ENCODE data around the gene SMIM24. TPM values are rescaled to one million over a fixed set of nuclear protein-coding genes. Genes with fewer than 3 reads are reported as not detected.
A peak's percentile ranks its signal among the peaks of the same experiment; 100 is the strongest.
"Not testable (repeated sequence)": the region's sequence is repeated elsewhere in the genome, so short reads cannot be mapped to it uniquely, and the experiment has no call there.

The SMIM24 gene
- total RNA-seq, 2 donors from 2014 or later = 42.0 to 45.8 TPM

GRCh38 chr19:3517638-3518037, 37.3 kb upstream of the SMIM24 start:
- intact Hi-C loops (cut with DNase I, micrococcal nuclease) = no loop called here
- no peak for ATAC-seq

DNA sequence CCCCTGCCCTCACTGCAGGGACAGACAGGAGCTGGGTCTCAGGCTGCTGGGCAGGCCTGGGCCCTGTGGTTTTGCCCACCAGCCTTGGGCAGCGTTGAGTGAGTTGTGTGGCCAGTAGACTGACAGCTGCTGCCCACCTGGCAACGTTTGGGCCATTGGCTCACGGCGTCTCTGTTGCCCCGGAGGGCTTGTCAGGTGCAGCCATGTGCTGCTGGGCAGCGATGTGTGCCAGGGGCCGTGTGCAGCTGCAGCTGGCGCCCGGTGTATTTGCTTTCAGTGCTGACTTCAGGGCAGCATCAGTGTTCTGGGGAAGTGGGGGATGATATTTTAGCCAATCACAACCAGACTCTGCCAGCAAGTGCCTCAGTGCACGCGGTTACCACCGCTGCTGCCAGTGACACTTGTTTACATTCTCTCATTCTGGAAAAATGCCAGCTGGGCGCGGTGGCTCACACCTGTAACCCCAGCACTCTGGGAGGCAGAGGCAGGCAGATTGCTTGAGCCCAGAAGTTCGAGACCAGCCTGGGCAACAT, 36.4 kb upstream of the SMIM24 start:
- DNase-seq = peak; percentile 43 to 61
- intact Hi-C loops (cut with DNase I, micrococcal nuclease) = no loop called here
- ATAC-seq = peak; percentile 70

More at GRCh38 chr19:3517638-3518037, 37.3 kb upstream of the SMIM24 start:
- no peak for DNase-seq

- DNase-seq = no peak
- intact Hi-C loops (cut with DNase I, micrococcal nuclease) = no loop called here
- ATAC-seq = no peak
Measured at GRCh38 chr19:3515891-3516422, 35.6 kb upstream of the SMIM24 start.

GRCh38 chr19:3514930-3515329, 34.6 kb upstream of the SMIM24 start:
- DNase-seq (no peak), ATAC-seq (no peak)
- intact Hi-C loops (cut with DNase I, micrococcal nuclease) = no loop called here

DNA sequence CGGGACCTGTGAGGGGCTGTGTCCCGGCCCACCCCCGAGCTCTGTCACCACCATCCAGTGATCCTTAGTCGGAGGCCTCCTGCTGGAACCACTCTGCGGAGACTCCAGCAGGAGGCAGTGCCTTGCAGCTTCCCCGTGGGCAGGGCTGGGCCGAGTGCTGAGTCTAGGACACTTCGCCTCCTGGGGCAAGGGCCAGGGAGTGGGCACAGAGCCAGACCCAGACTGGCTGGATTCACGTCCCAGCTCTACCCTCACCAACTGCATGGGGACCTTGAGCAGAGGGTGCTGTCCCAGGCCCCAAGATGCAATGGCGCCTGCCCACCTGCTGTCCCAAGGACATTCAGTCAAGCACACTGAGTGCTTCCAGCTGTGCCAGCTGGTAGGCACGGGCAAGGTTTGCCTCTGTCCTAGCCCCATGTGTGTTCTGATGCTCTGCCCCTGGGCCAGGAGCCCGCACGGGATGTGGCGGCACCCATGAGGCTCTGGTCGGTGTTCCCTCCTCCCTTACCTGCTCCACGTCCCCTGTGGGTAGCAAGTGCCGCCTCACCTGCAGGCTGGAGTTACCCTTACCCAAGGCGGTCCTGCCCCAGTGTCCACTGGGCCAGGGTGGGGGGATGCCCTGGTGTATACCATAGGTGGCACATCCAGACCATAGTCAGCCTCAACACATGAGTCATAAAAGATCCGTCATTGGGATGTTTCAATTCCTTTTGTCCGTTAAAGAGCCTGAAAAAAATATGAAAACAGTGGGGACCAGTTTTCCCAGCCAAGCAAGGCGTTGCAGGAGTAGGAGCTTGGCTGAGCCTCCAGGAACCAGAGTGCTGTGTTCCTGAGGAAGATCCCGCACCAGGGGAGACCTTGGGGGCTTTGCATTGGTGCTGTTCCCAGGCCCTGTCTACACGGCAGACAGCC, 33.2 kb upstream of the SMIM24 start:
- intact Hi-C loops (cut with DNase I, micrococcal nuclease) = no loop called here
- ATAC-seq (no peak), DNase-seq (no peak)

DNA sequence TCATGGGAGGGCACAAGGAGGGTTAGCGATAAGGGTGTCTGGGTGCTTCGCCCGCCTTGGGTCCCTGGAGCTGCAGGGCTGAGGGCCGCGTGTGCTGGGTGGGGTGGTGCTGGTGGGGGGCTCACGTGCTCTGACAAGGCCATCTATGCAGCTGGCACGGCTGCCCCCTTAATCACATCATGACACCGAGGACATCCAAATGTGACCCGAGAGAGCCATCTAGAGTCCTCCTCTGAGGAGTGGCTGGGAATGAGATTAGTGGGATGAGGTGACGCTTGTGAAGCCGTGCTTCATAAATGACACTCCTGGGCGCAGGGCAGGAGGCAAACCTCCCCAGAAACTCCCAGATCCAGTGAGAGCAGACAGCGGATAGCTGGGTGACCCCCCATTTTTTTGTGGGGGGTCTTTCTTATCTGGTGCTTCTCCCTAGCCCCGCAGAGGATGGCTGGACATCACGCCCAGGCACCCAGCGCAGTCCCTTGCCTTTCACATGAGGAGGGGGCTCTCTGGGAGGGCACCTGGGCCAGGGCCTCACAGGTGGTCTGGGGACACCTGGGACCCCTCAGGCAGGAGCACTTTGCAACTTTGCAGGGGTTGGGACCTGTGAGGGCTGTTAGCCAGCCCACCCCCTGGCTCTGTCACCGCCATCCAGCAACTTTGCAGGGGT, 32.4 kb upstream of the SMIM24 start:
- DNase-seq = no peak
- no peak for ATAC-seq
- intact Hi-C loops (cut with DNase I, micrococcal nuclease) = no loop called here

GRCh38 chr19:3511506-3512251, 31.4 kb upstream of the SMIM24 start:
- intact Hi-C loops (cut with DNase I, micrococcal nuclease) = no loop called here
- DNase-seq = no peak
- ATAC-seq = no peak

DNA sequence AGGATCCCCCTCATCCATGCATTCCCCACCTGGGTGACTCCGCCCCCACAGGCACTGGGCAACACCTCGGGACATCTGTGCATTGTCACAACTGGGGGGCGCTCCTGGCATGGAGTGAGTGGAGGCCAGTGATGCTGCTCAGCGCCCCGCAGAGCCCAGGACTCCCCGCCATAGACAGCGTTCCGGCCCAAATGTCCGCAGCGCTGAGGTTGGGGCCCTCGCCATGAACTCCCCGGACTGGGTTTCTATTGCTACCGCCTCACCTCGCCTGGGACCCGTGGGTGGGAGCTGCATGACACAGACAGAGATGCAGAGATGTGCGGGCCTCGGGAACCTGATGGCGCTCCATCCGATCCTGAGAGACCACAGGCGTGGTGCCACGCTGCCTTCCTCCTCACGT, 30.4 kb upstream of the SMIM24 start:
- DNase-seq (no peak), ATAC-seq (no peak)
- intact Hi-C loops (cut with DNase I, micrococcal nuclease) = no loop called here

DNA sequence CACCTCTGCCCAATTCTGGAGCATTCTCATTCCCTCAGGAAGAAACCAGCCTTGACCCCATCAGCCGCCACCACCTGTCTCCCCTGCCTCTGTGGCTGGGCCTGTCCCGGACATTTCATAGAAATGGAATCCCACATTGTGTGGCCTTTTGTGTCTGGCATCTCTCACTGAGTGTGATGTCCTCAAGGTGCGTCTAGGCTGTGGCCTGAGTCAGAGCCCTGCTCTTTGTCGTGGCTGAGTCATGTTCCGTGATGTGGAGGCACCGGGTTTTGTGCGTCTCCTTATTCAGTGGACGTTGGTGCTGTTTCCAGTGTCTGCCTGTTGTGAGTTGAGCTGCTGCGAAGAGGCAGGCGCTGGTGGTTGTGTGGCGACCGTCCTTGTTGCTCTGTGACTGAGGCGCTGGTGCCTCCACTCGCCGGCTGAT, 29.3 kb upstream of the SMIM24 start:
- ATAC-seq = no peak
- intact Hi-C loops (cut with DNase I, micrococcal nuclease) = no loop called here
- DNase-seq = no peak

- no peak for ATAC-seq
- no peak for DNase-seq
- intact Hi-C loops (cut with DNase I, micrococcal nuclease) = no loop called here
Measured at GRCh38 chr19:3508771-3509535, 28.6 kb upstream of the SMIM24 start.

GRCh38 chr19:3508121-3508661, 27.9 kb upstream of the SMIM24 start:
- ATAC-seq; intact Hi-C loops (cut with DNase I, micrococcal nuclease); DNase-seq: not testable (repeated sequence)

GRCh38 chr19:3507371-3508120, 27.2 kb upstream of the SMIM24 start:
- DNase-seq = peak; percentile 23 to 51
- no peak for ATAC-seq
- intact Hi-C loops (cut with DNase I, micrococcal nuclease) = no loop called here

- peak; percentile 57 to 63 for DNase-seq
- peak; percentile 10 for ATAC-seq
- intact Hi-C loops (cut with DNase I, micrococcal nuclease) = no loop called here
Measured at GRCh38 chr19:3506384-3507340, 26.3 kb upstream of the SMIM24 start.

GRCh38 chr19:3505598-3506383, 25.5 kb upstream of the SMIM24 start, which contains the start of gene FZR1:
Gene FZR1 (plus strand): TSS chr19:3506311. CDS start chr19:3522990, 16,679 bp downstream.
- DNase-seq (peak; percentile 98 to 99), ATAC-seq (peak; percentile 94)
- intact Hi-C loops (cut with DNase I, micrococcal nuclease) = no loop called here

- ATAC-seq (no peak), DNase-seq (no peak)
- intact Hi-C loops (cut with DNase I, micrococcal nuclease) = no loop called here
Measured at GRCh38 chr19:3504735-3505134, 24.4 kb upstream of the SMIM24 start.

All from left colon (tissue), 2 donors.